ENCODE data around the gene TSC22D3. TPM values are rescaled to one million over a fixed set of nuclear protein-coding genes. Genes with fewer than 3 reads are reported as not detected.
"Not testable (repeated sequence)": the region's sequence is repeated elsewhere in the genome, so short reads cannot be mapped to it uniquely, and the experiment has no call there.

TSC22D3 gene
- polyA plus RNA-seq, 1 experiment: 34.7 TPM

DNA sequence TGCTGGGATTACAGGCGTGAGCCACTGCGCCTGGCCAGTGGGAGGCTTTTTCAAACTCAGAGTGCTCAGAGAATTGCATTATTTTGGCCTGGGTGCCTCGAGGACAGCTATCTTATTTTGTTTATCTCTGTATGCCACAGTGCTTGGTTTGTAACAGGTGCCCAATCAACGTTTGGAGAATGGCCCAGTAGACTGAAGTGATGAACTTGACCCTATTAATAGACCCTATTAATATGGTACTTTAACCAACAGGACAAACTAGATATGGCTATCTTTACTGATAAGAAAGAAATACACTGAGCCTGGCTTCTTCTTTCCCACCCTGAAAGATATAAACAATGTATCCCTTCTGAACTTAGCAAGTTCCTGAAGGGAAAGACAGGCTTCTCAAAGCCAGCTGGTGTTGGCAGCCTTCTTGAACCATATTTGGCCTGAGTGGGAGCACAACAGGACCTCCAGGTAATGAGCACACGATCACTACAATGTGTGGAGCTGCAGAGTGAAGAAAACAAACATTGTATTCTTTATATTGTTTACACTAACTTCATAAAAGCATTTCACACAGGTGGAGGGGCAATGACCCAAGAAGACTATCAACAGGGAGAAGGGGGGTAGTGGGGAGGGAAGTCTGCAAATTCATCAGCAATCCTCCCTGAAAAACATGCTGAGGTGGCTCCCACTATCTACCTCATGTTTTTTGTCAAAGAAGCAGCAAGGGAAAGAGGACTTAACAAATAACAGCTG, 105.5 kb downstream of the TSC22D3 start:
- ChIA-PET POLR2A (no interaction called here), CTCF (interaction anchor here (1.1 to 3.9 kb wide), 2 partner anchors 10 to 107 kb away, joined by 3 to 21 read pairs; no protein-coding TSS in a partner anchor)
- Histone ChIP-seq H3K4me3 (ENCODE audit: low read depth, low read length) (no peak overlapping the region), H3K27me3 (ENCODE audit: control insufficient read depth, insufficient read depth, low read length) (no peaks in the 10 kb centered on the region), H3K36me3 (ENCODE audit: control insufficient read depth, insufficient read depth, low read length) (no peaks in the 10 kb centered on the region)
- no peak for DNase-seq (ENCODE audit: low read depth)
- TF ChIP-seq, protein P1, sequence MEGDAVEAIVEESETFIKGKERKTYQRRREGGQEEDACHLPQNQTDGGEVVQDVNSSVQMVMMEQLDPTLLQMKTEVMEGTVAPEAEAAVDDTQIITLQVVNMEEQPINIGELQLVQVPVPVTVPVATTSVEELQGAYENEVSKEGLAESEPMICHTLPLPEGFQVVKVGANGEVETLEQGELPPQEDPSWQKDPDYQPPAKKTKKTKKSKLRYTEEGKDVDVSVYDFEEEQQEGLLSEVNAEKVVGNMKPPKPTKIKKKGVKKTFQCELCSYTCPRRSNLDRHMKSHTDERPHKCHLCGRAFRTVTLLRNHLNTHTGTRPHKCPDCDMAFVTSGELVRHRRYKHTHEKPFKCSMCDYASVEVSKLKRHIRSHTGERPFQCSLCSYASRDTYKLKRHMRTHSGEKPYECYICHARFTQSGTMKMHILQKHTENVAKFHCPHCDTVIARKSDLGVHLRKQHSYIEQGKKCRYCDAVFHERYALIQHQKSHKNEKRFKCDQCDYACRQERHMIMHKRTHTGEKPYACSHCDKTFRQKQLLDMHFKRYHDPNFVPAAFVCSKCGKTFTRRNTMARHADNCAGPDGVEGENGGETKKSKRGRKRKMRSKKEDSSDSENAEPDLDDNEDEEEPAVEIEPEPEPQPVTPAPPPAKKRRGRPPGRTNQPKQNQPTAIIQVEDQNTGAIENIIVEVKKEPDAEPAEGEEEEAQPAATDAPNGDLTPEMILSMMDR (IDR thresholded peaks at IDR 0.05; ENCODE audit: insufficient read depth, low read depth, low read length): no peak

- no peak for DNase-seq (ENCODE audit: low read depth)
- TF ChIP-seq, protein P1 (IDR thresholded peaks at IDR 0.05; ENCODE audit: insufficient read depth, low read depth, low read length): no peak
- CTCF ChIA-PET: interaction anchor here (1.1 to 3.9 kb wide), 2 partner anchors 9 to 108 kb away, joined by 3 to 21 read pairs; no protein-coding TSS in a partner anchor
- POLR2A ChIA-PET: no interaction called here
- no peaks in the 10 kb centered on the region for H3K27me3 ChIP-seq (ENCODE audit: control insufficient read depth, insufficient read depth, low read length)
- H3K4me3 ChIP-seq (ENCODE audit: low read depth, low read length): no peak overlapping the region
- no peaks in the 10 kb centered on the region for H3K36me3 ChIP-seq (ENCODE audit: control insufficient read depth, insufficient read depth, low read length)
These were observed 106.3 kb downstream of the TSC22D3 start for GRCh38 chrX:107669261-107669660.

- CTCF ChIA-PET: interaction anchor here (3.9 kb wide), 1 partner anchor 9 kb away, joined by 21 read pairs; no protein-coding TSS in a partner anchor
- DNase-seq (ENCODE audit: low read depth); H3K4me3 ChIP-seq (ENCODE audit: low read depth, low read length); H3K27me3 ChIP-seq (ENCODE audit: control insufficient read depth, insufficient read depth, low read length); H3K36me3 ChIP-seq (ENCODE audit: control insufficient read depth, insufficient read depth, low read length); POLR2A ChIA-PET: not testable (repeated sequence)
These were observed 106.9 kb downstream of the TSC22D3 start for GRCh38 chrX:107668710-107669109.

DNA sequence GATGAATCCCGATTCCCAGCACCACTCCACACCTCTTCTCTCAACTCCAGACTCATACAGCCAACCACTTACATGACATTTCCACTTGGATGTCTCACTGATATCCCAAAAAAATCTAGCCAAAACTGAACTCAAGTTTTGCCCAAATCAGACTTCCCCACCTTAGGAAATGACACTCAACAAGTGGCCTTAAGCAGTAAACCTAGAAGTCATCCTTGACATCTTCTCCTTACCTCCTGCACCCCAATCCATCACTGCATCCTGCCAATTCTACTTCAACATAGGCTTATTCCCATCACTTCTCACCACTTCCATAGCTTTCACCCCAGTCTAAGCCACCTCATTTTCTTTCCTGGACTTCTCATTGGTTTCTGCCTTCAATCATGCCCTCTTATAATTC, 108.2 kb downstream of the TSC22D3 start:
- DNase-seq (ENCODE audit: low read depth): no peak
- H3K27me3 ChIP-seq (ENCODE audit: control insufficient read depth, insufficient read depth, low read length): no peaks in the 10 kb centered on the region
- H3K4me3 ChIP-seq (ENCODE audit: low read depth, low read length): no peak overlapping the region
- TF ChIP-seq, protein P1 (IDR thresholded peaks at IDR 0.05; ENCODE audit: insufficient read depth, low read depth, low read length): no peak
- no peaks in the 10 kb centered on the region for H3K36me3 ChIP-seq (ENCODE audit: control insufficient read depth, insufficient read depth, low read length)
- CTCF ChIA-PET: interaction anchor here (0.9 kb wide), 1 partner anchor 50 kb away, joined by 4 read pairs; no protein-coding TSS in a partner anchor
- POLR2A ChIA-PET: no interaction called here

DNA sequence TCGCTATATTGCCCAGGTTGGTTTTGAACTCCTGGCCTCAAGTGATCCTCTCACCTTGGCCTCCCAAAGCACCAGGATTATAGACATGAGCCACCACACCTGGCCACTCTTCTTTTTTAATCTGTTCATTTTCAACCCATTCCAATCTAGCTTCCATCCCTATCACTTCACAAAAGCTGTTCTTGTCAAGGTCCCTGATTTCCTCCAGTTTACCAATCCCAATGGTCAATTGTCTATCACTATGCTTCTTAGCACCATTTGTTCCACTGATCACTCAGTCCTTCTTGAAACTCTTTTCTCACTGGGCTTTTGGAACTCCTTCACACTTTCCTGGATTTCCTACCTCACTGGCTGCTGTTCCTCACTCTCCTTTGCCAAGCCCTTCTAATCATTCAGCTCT, 108.7 kb downstream of the TSC22D3 start:
- ChIA-PET CTCF (interaction anchor here (0.9 to 1.2 kb wide), 2 partner anchors 51 to 52 kb away, joined by 4 read pairs; no protein-coding TSS in a partner anchor), POLR2A (no interaction called here)
- H3K36me3 ChIP-seq (ENCODE audit: control insufficient read depth, insufficient read depth, low read length): no peaks in the 10 kb centered on the region
- DNase-seq (ENCODE audit: low read depth): no peak
- TF ChIP-seq, protein P1 (IDR thresholded peaks at IDR 0.05; ENCODE audit: insufficient read depth, low read depth, low read length): no peak
- no peaks in the 10 kb centered on the region for H3K27me3 ChIP-seq (ENCODE audit: control insufficient read depth, insufficient read depth, low read length)
- H3K4me3 ChIP-seq (ENCODE audit: low read depth, low read length): no peak overlapping the region

Other genes with a start within 250 kb of the TSC22D3 start
- gene PRPS1, start 147.3 kb downstream of the TSC22D3 start, polyA plus RNA-seq (2011; rRNA removed): 50.1 and 64.9 TPM in 2 replicates
- not detected in 2 replicates for gene NCBP2L, start 1.9 kb upstream of the TSC22D3 start, polyA plus RNA-seq (2011; rRNA removed)
- 12.4 and 12.8 TPM in 2 replicates for gene MID2, start 50.1 kb upstream of the TSC22D3 start, polyA plus RNA-seq (2011; rRNA removed)
- gene TEX13B, start 206.6 kb upstream of the TSC22D3 start, polyA plus RNA-seq (2011; rRNA removed): not detected in 2 replicates

All from BJ (cell line).